ENCODE data around the gene CNKSR1. TPM values are rescaled to one million over a fixed set of nuclear protein-coding genes. Genes with fewer than 3 reads are reported as not detected.

The CNKSR1 gene
- total RNA-seq, 1 donor from 2014 or later = not detected

- DNase-seq (ENCODE audit: low read depth in 2 of 2) = no peak
Observed at GRCh38 chr1:26184086-26184485, 6.8 kb downstream of the CNKSR1 start.

DNA sequence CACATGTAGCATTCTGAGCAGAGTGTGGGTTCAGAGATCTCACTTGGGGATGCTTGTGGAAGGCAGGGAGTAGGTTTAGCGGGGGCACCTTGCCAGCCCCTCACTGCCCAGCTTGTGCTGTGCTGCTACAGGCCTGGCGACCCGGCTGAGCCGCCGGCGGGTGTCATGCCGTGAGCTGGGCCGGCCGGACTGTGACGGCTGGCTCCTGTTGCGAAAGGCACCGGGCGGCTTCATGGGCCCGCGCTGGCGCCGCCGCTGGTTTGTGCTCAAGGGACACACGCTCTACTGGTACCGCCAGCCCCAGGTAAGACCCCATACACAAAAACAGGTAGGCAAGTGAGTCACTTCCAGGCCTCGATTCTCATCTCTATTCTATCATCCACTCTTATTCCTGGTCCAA is 7.6 kb downstream of the CNKSR1 start:
- no peak for DNase-seq (ENCODE audit: low read depth in 2 of 2)

DNA sequence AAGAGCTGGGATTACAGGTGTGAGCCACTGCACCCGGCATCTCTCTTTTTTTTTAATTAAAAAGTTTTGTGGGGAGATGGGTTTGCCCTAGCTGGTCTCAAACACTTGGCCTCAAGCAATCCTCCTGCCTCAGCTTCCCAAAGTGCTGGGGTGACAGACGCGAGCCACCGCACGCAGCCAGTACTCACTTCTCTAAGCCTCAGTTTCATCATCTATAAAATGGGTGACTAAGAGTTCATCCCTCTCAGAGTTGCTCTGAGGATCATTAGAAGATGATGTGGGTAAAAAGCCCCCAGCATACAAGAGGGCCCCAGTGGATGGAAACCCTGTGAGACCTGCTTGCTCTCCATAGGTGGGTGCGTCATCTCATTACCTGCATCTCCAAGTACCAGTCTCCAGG is 10.6 kb downstream of the CNKSR1 start:
- no peak for DNase-seq (ENCODE audit: low read depth in 2 of 2)

- no peak for DNase-seq (ENCODE audit: low read depth in 2 of 2)
Observed at GRCh38 chr1:26188477-26188876, 11.2 kb downstream of the CNKSR1 start.

- no peak for DNase-seq (ENCODE audit: low read depth in 2 of 2)
Observed at GRCh38 chr1:26189331-26189730, 12.0 kb downstream of the CNKSR1 start.

DNA sequence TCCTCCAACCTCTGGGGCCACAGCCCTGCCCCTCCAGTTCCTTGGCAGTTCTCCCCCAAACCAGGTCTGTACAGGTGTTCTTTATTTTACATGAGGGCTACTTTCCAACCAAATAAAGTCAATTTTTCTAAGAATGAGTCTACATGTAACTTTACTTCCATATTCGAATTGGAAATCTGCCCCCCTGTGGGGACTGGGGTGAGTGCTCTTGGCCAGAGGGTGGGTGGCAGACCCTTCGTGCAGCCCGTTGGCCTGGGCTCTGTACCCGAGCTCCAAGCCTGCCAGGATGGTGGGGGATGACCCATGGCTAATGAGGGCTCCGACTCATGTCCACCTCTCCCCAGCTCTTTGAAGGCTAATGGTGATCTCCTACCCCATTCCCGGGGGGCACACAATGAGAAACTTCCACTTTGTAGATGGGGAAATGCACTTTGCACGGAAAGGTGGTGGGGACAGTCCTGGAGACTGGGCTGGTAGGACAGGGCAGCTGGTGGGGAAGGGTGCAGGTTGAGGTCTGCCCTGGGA is 12.5 kb downstream of the CNKSR1 start:
- no peak for DNase-seq (ENCODE audit: low read depth in 2 of 2)

- no peak for DNase-seq (ENCODE audit: low read depth in 2 of 2)
Observed at GRCh38 chr1:26190373-26190987, 13.2 kb downstream of the CNKSR1 start, which contains the start of gene CATSPER4. TSS of gene CATSPER4 (plus strand) at chr1:26190602. CDS start at chr1:26190628, 26 bp downstream.

DNA sequence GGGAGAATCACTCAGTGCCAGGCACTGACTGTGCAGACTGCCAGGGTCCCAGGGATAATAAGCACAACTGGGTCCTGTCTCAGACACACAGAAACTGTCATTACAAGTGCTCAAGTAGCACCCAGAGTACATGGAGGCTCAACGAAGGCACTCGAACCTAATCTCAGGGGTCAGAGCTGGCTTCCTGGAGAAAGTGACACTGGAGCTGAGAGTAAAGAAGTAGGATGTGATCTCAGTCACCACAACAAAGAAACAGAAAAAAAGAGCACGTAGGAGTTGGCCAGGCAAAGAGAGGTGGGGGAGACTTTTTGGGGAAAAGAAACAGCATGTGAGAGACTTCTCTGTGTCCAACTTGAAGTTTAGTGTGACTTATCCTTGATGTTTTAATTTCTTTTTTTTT is 14.4 kb downstream of the CNKSR1 start:
- no peak for DNase-seq (ENCODE audit: low read depth in 2 of 2)

GRCh38 chr1:26195805-26196204 is 18.5 kb downstream of the CNKSR1 start:
- DNase-seq (ENCODE audit: low read depth in 2 of 2) = no peak

GRCh38 chr1:26197301-26197700 is 20.0 kb downstream of the CNKSR1 start:
- no peak for DNase-seq (ENCODE audit: low read depth in 2 of 2)

- DNase-seq (ENCODE audit: low read depth in 2 of 2) = no peak
Observed at GRCh38 chr1:26197813-26198212, 20.5 kb downstream of the CNKSR1 start.

DNA sequence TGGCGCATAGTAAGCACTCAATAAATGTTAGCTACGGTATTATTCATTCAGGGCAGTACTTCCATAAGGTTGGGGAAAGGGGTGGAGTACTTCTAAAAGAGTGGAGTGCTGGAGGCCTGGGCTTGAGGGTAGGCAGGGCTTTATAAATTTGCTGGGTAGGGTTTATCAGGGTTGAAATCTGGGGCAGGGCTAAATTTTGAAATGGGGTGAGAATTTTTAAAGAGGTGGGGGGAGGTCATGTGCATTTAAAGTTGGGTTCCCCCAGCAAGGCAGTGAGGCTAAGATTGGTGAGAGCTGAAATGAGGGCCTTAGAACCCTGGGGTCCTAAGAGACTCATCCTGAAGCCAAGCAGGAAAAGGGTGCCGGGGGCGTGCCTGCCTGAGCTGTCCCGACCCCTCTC is 23.1 kb downstream of the CNKSR1 start:
- DNase-seq (ENCODE audit: low read depth in 2 of 2) = no peak

DNA sequence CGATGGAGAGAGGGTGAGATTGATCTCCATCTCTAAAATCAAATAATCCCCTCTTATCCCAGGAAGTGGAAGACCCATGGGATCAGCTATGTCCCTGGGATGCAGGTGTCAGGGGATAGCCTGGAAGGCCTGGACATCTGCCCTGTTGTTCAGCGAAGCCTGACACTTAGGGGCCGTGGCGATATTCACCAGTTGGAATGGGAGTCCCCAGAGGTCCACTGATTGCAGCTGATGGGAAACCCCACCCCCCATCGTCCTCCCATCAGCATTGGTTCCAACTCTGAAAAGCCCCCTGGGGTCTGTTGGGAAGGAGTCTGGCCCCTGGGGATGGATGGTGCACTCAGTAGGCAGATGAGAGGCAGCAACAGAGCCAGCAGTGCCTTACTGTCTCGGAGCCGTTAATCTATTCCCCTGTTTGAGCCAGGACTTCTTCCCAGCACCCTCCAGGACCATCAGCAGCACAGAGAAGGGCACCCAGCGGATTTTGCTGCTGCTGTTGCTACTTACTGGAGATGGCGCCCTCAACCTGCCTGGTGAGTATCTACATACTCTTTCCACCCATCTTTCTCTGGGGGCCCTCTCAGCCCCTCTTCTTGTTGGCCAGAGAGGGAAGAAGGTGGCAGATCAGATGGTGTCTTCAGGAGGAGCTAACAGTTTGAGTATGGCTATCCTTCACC is 26.5 kb downstream of the CNKSR1 start:
- DNase-seq (ENCODE audit: low read depth in 2 of 2) = no peak

GRCh38 chr1:26210147-26210870 is 33.0 kb downstream of the CNKSR1 start:
- DNase-seq (ENCODE audit: low read depth in 2 of 2) = no peak

GRCh38 chr1:26212726-26213125 is 35.4 kb downstream of the CNKSR1 start:
- no peak for DNase-seq (ENCODE audit: low read depth in 2 of 2)

DNA sequence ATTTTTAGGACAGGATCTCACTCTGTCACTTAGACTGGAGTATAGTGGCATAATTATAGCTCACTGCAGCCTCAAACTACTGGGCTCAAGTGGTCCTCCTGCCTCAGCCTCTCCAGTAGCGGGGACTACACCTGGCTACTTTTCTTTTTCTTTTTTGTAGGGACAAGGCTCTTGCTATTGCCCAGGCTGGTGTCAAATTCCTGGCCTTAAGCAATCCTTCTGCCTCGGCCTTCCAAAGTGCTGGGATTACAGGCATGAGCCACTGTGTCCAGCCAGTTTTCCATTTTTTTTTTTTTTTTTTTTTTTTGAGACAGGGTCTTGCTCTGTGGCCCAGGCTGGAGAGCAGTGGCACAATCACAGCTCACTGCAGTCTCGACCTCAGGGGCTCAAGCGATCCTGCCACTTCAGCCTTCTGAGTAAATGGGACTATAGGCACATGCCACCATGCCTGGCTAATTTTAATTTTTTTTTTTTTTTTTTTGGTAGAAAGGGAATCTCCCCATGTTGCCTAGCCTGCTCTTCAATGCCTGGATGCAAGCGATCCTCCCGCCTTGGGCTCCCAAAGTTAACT is 36.1 kb downstream of the CNKSR1 start:
- no peak for DNase-seq (ENCODE audit: low read depth in 2 of 2)

DNA sequence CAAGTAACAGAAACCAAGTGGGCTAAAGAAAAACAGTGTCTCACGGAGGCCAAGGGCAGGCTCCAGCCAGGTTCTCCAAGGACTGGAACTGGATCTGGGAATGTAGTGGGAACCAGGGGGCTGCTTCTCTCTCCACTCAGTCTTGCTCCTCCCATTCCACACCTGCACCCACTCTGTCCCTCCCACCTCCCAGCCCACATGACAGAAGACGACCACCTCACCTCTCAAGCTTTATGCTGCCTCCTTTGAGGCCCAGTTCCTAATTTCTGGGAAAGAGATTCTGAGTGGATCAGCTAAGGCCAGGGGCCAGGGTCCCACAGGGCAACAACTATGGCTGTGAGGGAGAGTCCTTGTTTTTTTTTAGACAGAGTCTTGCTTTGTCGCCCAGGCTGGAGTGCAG is 38.0 kb downstream of the CNKSR1 start:
- DNase-seq (ENCODE audit: low read depth in 2 of 2) = no peak

DNA sequence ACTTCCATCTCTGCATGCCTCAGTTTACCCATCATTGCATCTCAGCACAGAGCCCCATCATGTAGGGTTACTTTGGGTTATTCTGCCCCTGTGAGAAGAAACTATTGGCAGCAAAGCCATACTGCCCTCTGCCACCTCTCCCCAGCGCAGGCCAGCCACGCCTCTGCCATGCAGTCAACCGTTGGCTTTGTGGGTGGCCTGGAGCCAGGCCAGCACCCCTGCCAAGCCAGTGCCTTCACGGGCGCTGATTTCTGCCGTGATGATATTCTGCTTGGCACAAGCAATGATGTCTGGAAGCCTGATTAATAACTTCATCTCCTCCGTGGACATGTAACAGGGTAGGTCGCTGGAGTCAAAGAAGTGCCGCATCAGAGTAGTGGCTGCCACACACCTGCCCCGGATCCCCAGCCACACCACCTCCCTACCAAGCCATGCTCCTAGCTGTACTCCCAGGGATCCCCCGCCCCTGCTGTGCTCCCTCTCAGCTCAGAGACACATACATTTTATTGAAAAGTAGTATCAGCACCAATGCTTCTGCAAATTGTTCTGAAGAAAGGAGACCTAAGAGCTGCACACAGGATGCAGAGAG is 41.7 kb downstream of the CNKSR1 start:
- DNase-seq (ENCODE audit: low read depth in 2 of 2) = no peak

- DNase-seq (ENCODE audit: low read depth in 2 of 2) = no peak
Observed at GRCh38 chr1:26220199-26220912, 43.1 kb downstream of the CNKSR1 start.

DNA sequence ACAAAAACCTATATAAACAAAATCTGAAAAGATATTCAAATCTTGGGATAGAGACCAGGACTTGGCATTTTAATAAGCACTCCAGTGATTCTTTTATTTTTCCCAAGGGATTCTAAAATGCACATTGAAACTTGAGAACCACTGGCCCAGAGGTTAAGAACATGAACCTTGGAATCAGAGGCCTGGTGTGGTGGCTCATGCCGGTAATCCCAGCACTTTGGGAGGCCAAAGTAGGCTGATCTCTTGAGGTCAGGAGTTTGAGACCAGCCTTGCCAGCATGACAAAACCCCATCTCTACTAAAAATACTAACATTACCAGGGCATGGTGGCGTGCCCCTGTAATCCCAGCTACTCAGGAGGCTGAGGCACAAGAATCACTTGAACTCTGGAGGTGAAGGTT is 43.8 kb downstream of the CNKSR1 start:
- no peak for DNase-seq (ENCODE audit: low read depth in 2 of 2)

DNA sequence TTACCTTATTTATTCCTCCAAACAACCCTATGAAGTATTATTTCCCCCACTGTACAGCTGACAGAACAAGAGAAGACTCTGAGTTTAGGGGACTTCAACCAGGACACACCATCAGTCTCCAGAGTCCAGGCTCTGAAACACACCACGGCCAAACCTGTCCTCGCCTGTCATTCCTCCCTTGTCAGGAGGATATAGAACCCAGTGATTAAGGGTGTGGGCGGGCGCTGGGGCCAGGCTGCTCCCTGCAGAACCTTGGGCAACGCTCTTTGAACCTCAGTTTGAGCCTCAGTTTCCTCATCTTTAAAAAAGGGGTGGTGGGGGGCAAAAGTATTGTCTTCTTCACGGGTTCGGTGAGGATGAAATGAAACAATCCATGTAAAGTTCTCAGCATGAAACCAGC is 47.3 kb downstream of the CNKSR1 start:
- DNase-seq (ENCODE audit: low read depth in 2 of 2) = no peak
